ENCODE results near the gene IRX6.

Gene IRX6

GRCh38 chr16:55323637-55324271 is at the start of gene IRX6:
Gene IRX6, plus strand, starts transcription at chr16:55324203. Its CDS starts 889 bp downstream, at chr16:55325092.
- DNase-seq (ENCODE audit: low read depth), result peak; percentile 78

DNA sequence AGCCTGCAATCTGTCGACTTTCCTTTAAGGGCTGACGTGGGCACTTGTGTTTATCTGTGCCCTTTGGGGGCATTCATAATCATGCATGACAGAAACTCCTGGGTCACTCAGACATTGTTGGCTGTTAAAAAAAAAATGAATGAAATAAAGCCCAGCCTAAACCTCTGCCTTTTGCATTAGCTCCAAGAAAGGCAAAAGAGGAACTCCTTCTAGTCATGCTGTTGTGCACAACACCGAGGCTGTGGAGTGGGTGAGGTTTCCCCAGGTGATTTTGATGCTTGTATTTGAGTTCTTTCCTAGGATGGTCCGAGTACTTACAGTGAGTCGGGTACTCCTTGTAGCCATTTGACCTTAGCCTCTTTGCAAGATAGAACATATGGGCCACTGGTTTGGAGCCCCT is 49.6 kb upstream of the IRX6 start:
- DNase-seq (ENCODE audit: low read depth), result no peak

GRCh38 chr16:55275167-55275566 is 48.8 kb upstream of the IRX6 start:
- no peak for DNase-seq (ENCODE audit: low read depth)

DNA sequence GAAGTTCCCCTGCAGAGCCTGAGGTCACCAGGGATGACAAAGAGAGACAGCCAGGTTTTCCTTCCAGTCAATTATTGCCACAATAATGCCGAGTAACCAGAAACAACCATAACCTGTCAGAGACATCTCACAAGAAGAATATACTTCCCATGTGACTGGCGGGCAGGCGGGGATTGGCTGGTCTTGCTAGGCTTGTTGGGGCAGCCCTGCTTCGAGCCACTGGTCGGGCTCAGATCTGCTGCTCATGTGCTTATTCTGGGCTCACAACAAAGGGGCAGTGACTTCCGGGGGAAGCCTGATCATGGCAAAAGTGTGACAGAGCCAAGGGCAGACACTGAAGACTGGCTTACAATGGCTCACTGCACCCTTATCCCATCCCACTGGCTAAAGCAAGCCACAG is 48.1 kb upstream of the IRX6 start:
- DNase-seq (ENCODE audit: low read depth), result no peak

GRCh38 chr16:55277536-55277935 is 46.5 kb upstream of the IRX6 start:
- no peak for DNase-seq (ENCODE audit: low read depth)

DNA sequence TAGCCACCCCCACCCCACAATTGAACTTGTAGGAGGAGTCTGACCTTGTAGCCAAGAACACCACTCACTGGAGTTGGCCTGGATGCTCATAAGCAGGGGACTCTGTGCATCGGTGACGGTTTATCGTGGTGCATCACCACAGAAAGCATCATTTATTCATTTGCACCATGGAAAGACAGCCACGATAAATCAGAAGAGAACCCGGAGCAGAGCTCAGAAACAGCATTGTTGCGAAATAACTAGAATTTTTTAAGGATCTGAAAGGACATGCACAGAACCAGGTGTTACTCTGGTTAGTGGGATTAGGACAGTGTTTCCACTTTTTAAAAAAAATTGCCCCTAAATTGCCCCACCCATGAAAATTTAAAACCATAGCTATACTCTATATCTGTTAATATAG is 44.4 kb upstream of the IRX6 start:
- DNase-seq (ENCODE audit: low read depth), result no peak

DNA sequence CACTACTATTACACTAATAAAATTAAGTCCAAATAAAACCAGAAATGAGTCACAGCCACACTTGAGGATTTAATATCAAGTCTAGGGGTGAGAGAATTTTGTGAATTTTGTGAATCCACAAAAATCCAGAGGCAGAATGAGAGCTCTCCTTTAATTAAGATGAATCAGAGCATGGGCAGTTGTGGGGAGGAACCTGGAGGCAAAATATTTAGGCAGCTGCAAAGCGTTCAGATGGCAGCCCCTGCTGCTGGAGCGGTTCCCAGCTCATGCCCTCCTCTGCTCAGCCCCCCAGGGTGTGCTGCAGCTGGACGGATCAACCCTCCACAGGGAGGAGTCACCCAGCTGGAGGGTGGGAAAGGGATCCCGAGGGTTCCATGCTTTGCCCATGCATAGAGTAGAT is 43.4 kb upstream of the IRX6 start:
- DNase-seq (ENCODE audit: low read depth), result peak; percentile 84

DNA sequence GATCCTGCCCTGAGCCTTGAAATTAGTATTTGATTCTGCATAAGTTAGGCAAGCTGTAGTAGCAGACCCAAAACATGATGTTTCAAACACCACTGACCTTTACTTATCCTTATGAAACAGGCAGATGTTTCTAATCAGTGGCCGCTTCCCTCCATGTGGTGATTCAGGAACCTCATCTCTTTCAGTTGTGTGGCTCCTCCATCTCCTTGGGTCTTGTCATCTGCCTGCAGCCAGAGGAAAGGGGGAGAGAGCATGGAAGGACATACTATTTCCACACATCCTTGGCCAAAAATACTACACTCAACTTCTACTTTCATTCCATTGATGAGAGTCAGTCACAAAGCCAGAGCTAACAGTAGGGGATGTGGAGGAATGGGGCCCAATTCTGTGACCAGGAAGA is 41.6 kb upstream of the IRX6 start:
- DNase-seq (ENCODE audit: low read depth), result peak; percentile 91

- peak; percentile 78 for DNase-seq (ENCODE audit: low read depth)
These were observed 39.9 kb upstream of the IRX6 start for GRCh38 chr16:55283812-55284717.

DNA sequence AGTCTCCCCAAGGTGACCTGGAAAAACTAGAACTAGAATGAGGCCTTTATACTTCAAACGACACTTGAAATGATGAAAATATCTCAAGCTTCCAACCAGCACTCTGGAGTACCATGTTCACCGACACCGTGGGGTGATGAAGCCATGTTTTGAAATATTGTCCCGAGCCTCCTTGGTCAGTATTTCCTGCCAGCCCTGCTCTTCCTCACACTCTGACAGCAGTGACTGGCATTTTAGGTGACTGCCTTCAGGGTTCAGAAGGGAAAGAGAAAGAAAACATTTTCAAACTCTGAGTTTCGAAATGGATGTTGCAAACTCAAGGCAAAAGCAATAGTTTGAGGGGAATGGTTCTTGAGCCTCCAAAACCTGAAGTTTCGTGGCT is 39.3 kb upstream of the IRX6 start:
- no peak for DNase-seq (ENCODE audit: low read depth)

- DNase-seq (ENCODE audit: low read depth), result no peak
These were observed 38.4 kb upstream of the IRX6 start for GRCh38 chr16:55285586-55285985.

DNA sequence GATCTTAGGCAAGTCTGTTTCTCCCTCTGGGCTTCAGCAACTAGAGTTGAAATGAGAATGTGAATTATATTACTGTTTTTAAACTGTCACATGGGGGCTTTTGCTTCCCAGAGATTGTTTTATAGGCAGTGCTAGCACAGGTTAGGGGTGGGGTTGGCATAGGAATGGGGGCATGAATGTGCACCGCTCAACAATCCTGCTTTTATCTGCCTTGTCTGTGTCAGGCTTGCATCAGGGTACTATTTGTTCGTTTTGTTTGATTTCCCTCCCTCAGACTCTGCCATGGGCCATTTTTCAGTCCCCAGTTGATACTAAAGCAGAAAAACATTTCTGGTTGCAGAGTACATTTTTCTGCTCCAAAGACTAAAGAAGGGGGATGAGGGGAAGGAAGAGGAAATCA is 34.6 kb upstream of the IRX6 start:
- no peak for DNase-seq (ENCODE audit: low read depth)

GRCh38 chr16:55291847-55292246 is 32.2 kb upstream of the IRX6 start:
- no peak for DNase-seq (ENCODE audit: low read depth)

GRCh38 chr16:55292491-55292890 is 31.5 kb upstream of the IRX6 start:
- no peak for DNase-seq (ENCODE audit: low read depth)

DNA sequence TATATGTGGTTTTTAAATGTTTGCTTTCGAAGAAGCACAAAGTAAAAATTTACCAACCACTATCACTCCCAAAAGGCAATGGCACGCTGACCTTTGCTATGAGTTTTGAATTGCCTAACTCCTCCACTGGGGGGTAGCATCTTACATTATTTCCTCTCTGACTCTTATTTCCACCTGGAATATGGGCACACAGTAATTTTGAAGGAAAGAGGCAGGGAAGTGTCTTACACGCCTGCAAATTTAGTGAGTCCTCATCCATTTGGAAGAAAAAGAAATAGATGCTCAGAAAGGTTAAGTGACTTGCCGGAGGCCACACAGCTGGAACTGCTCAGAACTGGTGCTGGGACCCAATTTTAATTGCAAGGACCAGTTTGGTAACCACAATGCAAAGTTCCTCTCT is 29.9 kb upstream of the IRX6 start:
- DNase-seq (ENCODE audit: low read depth), result no peak

DNA sequence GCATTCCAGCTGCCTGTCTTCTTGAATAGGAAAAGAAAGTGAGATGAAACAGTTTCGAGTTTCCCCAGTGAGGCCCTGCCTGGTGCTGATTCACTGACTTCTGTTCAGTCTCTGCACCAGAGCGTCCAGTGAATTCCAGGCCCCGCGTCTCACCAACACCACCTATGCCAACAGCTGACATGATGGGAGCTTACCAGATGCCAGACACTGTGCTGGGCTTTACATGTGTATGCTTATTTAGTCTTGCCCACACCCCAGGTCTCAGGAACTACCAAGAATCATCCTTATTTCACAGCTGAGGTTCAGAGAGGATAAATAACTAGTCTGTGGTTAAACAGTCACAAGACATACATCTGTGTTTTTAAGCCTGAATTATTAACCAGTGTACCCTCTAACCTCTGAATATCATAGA is 29.1 kb upstream of the IRX6 start:
- peak; percentile 46 for DNase-seq (ENCODE audit: low read depth)

DNA sequence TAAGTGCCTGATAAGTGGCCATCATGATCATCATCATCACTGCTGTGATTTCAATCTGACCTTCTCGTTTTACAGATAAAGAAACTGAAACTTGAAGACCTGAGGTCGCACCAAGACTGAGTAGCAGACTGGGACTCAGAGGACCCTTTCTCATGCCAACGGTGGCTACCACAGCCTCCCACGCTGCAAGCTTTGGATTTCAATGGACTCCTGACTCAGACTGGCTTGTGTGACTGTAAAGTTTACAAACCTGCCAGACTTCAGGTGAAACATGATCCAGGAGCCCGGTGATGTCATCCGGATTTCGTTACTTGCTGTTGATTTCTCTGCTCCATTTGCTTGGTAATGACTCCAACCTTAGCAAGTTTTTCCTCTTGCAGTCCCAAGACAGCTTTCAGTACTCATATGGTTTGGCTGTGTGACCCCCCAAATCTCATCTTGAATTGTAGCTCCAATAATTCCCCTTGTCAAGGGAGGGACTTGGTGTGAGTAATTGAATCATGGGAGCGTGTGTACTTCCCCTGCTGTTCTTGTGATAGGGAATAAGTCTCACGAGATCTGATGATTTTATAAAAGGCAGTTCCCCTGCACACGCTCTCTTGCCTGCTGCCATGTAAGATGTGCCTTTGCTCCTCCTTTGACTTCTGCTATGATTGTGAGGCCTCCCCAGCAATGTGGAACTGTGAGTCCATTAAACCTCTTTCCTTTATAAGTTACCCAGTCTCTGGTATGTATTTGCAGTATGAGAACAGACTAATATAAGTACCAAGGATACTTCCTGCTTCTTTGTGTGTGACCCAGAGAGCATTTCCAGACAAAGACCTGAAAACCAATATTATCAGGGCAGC is 26.7 kb upstream of the IRX6 start:
- DNase-seq (ENCODE audit: low read depth), result no peak

DNA sequence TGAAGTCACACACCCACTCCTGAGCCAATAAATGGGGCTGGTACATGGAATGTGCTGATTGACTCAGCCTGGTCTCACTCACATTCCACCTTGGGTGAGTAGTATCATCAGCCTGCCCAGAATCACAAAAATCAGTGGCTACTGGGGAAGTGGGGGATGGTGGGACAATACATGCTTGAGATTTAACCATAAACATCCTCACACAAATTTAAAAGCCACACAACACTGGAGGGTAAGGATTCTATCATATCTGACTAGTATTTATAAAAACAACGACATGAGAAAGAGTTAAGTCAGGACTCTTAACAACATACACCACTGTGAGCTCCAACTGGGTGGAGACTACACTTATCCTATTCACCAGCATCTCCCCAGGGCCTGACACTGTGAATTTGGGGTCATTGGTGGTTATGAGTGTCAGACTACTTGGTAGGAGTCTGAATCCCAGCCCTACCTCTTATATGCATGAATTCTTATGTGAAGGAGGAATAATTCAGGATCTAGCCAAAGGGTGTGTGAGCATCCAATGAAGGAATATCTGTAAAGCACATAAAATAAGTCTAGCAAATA is 26.0 kb upstream of the IRX6 start:
- DNase-seq (ENCODE audit: low read depth), result no peak

GRCh38 chr16:55301385-55302008 is 22.5 kb upstream of the IRX6 start:
- DNase-seq (ENCODE audit: low read depth), result no peak

DNA sequence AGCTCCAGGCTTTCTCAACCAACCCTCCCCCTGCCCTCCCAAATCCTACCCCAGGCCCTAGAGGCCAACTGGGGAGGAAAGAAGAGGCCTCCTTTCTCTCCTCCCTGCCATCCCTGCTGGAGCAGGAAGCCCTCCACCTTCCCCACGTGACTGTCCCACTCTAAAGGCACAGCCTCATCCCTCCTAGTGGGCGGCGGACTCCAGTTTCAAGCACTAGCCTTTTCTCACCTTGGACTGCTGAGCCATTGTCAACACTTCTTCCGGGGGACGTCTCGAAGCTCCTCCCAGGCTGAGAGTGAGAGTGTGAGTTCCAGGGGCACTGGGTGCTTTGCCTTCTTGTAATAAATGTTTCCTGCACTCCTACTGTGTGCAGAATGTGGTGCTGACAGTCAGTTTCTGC is 21.4 kb upstream of the IRX6 start:
- no peak for DNase-seq (ENCODE audit: low read depth)

GRCh38 chr16:55308973-55309372 is 15.0 kb upstream of the IRX6 start:
- DNase-seq (ENCODE audit: low read depth), result no peak

DNA sequence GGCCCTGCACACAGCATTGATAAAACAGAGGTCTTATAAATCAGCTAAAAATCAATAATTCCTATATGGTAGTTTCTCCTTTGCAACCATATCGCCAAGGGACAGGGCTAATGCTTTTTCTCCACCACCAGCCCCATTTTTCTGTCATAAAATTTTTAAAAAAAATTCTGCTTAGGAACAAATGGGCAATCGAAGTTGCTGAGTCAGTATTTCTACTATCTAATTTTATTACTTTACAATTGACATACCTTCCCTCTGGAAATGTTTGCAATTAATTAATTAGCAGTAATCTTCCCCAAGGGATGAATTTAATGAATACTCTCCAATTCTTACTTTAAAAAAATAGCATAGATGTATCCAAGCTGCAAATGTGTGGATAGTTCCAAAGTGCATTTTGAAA is 1.7 kb upstream of the IRX6 start:
- DNase-seq (ENCODE audit: low read depth), result no peak

All from fibroblast of gingiva (primary cell).